Activated CD8-positive, alpha-beta memory T cell treated with anti-CD3 and anti-CD28 coated beads, Interleukin-2, amount 50 U/mL, for 1 hour (primary cell): ENCODE data around the gene FHOD3.

ENCODE experiments used
- DNase-seq: peaks from one replicate; pipeline ENCODE4 v3.0.0-alpha.2; 2020; ENCODE audit errors: extremely low read depth

The FHOD3 gene

GRCh38 chr18:36665952-36666351 is 368.4 kb downstream of the FHOD3 start:
- DNase-seq = no peak

DNA sequence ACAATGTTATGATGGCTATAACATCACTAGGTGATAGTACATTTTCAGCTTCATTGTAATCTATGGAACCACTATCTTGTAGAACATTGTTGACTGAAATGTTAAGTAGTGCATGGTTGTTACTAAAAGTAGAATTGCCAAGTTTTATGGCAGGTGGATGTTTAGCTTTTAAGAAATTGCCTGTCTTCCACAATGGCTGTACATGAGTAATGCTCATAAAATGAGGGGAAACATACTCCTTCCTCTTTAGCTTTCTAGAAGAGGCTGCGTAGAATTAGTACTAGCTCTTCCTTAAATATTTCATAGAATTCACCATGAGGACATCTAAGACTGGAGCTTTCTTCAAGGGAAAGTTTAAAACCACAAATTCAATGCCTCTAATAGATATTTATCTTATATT is 370.3 kb downstream of the FHOD3 start:
- DNase-seq = no peak

DNA sequence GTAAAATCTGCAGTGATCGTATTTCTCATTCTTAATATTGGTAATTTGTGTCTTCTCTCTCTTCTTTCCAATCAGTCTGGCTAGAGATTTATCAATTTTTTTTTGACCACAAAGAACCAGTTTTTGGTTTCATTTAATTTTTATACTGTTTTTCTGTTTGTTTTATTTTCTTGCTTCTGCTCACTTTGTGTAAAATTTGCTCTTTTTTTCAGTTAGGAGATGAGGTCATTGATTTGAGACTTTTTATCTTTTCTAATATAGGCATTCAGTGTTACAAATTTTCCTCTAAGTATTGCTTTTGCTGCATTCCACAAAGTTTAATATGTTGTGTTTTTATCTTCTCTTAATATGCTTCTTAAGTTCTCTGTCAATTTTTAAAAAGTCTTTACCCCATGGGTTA is 370.8 kb downstream of the FHOD3 start:
- no peak for DNase-seq

DNA sequence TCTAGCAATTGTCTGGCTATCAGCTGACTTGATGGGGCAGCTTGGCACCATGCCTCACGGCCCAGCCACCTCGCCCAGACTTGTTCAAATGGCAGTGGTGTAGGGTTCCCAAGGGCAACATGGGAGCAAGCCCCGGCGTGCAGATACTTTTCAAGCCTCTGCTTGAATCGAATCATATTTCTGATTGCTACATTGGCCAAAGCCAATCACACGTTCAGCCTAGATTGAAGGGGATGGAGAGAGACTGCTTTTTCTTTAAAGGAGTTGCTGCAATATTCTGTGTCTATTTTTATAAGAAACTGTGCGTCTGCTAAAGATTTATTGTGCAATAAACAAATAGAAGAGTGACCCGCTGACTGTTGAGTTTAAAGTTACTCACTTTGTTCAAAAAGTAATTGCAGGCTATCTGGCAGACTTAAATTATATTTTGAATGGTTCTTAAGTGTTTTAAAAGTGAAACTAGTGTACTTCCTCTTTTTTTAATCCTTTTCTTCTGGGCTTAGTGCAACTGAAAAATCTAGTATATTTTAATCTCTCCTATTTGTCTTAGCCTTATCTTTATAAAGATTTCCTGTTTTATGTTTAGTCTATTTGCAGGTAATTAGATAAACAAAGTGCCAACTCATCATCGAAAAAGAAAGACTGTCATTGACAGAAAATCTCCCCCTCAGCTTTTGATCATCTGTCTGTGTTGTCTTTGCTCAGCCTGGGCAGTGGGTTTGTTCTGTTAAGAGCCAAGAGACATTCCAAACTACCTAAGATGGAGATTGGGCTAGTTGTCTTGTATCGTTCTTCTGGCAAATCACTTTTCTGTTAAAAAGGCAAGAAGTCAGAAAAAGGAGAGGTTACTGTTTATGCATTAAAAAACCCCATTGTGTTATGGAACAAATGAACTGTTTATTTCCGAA is 375.2 kb downstream of the FHOD3 start:
- no peak for DNase-seq

GRCh38 chr18:36673452-36673851 is 375.9 kb downstream of the FHOD3 start:
- no peak for DNase-seq

DNA sequence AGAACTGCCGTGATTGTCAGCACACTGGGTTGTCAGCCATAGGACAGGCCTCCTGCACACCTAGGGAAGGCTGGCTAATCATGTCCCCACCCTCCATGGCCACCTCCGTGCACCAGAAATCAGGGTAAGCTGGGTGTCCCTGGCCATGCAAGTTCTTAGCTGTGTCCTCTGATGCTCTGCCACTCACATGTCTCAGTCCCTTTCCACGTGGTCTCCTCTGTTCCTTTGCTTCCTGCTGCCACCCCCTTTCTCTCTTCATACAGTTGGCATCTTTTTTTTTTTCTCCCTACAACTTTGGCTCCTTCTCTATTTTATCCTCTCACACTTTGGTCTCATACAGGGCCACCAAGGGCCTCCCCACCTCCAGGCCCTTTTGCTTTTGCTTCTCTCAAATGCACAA is 377.6 kb downstream of the FHOD3 start:
- no peak for DNase-seq

GRCh38 chr18:36675542-36675941 is 378.0 kb downstream of the FHOD3 start:
- no peak for DNase-seq

DNA sequence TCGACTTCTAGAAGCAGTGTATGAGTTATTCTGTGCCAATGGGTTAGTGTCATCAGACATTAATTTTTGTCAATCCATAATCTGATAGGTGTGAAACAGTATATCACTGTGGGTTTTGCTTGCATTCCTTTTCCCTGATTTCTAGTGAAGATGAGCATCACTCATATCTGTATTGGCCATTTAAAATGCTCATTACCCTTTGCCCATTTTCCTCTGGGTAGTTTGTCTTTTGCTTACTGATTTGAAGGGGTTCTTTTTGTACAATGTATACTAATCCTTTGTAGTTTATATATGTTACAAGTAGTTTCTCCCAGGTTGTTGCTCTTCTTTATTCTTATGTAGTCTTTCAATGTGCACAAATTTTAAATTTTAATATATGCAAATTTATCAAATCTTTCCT is 379.1 kb downstream of the FHOD3 start:
- no peak for DNase-seq

GRCh38 chr18:36680042-36680441 is 382.5 kb downstream of the FHOD3 start:
- no peak for DNase-seq

DNA sequence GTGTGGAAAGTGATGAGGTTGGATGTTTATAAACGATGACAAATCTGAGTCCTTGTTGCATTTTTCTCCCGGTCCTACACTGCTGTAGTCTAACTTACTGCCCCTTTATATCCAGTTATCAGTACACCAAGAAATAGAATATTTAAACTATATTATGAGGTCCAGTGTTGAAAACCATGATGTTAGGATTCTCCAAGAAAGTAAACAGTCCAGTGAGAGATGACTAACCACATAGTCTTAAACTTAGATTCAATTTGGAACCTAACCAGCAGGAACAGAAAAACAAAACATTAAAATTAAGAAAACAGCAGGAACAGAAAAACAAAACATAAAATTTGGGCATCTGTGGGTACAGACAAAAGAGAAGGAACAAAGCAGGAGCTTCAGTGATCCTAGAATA is 388.1 kb downstream of the FHOD3 start:
- DNase-seq = no peak

DNA sequence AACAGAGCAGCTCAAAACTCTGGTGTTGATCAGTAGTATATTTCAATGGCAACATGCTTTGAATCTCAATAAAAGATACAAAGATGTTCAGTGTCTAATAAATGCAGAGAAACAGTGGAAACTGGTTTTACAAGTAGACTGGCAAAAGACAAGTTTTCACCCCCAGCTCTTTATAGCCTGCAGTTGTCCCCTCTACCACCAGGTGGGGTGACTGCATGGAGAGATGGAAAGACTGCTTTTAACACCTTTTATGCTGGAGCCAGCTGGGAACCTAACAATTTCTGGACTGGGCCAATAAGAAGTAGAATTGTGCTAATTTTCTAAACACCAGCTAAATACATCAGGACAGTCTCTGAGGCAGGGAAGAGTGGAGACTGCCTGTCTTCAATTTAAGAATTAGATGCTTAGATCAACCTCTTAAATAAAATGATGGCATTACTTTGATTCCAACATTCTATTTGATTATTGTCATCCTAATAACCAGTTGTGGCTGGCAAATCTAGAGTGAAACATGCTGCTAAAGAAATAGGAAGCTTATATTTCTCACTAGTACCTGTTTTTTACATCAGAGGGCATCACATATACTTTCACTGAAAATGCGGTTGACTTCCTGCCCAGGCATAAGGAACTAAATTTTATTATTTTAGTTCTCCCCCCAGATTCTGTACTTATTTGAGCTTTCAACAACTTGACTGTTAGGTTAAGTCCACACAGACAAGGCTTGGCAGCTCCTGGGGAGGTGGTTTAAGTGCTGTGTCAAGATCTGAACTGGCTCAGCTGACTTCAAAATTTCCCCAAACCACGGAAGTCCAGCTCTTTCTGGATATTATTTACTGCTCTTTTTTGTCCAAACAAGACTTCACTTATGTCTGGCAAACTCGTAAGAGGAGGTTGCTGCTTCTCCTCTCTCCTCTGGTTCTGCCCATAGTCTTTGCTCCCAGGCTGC is 390.8 kb downstream of the FHOD3 start:
- DNase-seq = no peak

DNA sequence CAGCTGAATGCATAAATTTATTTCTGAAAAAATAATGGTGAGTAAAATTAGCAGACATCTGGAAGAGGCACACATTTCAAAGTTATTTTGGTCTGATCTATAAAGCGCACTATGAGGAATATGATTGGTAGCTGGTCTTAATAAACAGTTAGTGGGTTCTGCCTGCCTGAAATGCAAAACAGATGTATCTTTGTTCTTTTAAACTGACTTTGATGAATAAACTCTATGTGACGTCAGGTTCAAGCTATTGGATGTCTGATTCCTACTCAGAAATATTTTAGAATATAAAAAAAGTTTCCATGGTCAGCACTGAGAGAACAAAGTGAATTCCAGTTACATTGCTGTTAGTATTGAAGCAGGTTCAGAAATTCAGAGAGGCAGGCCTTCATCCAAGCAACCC is 394.9 kb downstream of the FHOD3 start:
- no peak for DNase-seq

DNA sequence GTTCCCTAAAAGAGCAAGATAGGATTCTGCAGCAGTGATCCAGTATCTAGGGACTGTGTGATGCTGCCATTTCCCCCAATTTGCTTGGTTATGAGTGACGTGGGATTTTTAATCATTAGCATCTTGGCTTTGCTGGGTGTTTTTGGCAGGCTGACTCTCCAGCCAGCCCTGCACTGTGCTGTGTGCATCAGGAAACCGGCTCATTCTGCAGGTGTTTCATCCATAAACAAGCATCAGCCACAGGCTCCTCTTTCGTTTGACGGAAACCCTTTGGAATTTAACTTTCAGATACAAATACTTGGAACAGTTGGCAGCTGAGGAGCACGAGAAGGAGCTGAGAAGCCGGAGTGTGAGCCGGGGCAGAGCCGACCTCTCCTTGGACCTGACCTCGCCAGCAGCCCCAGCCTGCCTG is 395.4 kb downstream of the FHOD3 start:
- DNase-seq = no peak

- DNase-seq = no peak
Measured at GRCh38 chr18:36693931-36694620, 396.6 kb downstream of the FHOD3 start.

DNA sequence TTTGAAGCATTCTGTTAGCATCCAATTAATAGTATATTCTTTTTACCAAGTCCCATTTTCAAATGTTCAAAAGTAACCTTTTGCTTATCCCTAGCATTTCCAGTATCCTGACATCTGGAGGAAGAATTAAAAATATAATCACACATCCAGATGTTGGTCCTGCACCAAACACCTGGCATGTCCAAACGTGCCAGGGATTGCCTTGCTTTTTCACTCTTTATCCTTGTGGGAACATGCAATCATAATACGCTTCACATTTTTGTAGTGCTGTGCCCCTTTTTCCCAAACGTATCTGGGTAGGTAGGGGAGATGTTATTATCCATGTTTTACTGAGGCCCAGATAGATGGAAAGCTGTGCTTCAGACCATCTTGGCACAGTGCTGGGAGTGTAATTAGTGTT is 398.3 kb downstream of the FHOD3 start:
- DNase-seq = no peak

DNA sequence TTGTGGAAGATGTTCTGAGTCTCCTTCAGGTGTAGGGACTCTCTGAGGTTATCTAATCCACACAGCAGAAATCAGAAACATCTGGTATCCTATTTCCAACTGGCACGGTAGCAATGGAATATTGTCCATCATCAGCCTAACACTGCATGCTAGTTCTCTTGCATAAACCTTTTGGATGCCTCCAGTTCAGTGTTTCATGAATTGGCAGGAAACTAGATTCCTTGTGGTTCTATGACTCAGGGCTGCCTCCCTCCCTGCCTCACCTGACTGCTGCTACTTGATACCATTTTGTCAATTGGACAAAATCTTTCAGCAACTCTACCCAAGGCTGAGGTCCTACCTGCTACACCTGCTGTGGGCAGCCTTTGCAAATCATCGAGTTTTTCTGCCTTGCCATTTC is 400.4 kb downstream of the FHOD3 start:
- no peak for DNase-seq

- DNase-seq = no peak
Measured at GRCh38 chr18:36700955-36701354, 403.4 kb downstream of the FHOD3 start.

DNA sequence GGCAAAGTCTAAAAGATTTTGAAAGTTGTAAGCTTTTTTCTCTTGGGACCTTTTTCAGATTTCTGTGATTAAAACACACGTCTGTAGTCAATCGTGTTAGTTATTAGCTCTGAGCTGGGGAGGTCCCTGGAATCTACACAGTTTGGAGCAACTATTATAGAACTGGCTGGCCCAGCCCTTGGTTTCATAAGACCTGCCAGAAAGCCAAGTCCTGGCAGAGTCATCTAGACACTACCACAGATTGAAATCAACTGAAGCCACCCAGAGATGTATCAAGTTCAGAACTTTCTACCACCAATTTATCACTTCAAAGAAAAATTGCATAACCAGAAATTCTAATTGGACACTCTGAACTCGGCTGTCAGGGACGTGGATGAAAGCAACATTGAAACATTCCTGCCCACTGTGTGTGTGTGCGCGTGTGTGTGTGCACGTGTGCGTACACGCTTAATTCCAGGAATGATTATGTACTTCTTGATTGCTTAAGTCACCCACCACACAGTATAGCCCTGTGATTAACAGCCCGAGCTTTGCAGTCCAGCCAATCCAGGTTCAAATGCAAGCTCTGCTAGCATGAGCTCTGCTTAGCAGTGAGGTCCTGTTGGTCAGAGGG is 405.0 kb downstream of the FHOD3 start:
- DNase-seq = no peak

- no peak for DNase-seq
Measured at GRCh38 chr18:36704156-36704555, 406.6 kb downstream of the FHOD3 start.

- no peak for DNase-seq
Measured at GRCh38 chr18:36706134-36706881, 408.8 kb downstream of the FHOD3 start.

- DNase-seq = no peak
Measured at GRCh38 chr18:36708366-36708765, 410.9 kb downstream of the FHOD3 start.
